CD4-positive, alpha-beta T cell treated with Interferon gamma for 1 hour (primary cell): ENCODE results near the gene RNPEPL1.
A peak's percentile ranks its signal among the peaks of the same experiment; 100 is the strongest.

ENCODE experiments used
- DNase-seq: peaks from one replicate; pipeline ENCODE4 v3.0.0-alpha.2; 2020

RNPEPL1 gene

DNA sequence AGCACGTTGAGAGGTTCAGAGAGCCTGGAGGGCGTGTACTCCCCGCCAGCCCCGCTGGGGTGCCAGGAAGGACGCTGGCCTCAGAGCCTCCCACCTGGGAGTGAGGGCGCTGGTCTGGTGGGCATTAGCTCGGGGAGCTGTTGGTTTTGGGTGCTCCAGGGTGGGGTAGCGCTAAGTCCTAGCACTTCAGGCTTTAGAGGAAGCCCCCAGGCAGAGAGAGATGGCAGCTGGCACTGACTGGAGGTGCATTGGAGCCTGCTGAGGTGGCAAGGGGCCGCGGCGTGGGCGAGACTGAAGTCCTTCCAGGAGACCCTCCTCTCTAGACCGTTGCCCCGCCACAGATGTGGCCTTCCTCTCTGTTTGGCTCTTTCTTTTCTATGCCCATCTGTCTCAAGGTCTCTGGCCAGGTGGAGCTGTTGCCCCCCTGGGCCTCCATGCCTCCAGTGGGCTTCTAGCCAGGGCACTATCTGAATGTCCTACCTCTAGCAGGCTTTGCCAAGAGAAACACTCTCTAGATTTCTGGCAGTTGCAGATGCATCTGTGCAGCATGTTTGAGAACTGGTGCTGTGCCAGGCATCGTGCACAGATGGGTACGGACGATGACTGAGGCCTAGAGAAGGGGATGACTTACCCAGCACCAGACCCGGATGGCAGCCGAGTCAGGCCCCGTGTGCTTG lies 24.9 kb downstream of the RNPEPL1 start:
- no peak for DNase-seq

DNA sequence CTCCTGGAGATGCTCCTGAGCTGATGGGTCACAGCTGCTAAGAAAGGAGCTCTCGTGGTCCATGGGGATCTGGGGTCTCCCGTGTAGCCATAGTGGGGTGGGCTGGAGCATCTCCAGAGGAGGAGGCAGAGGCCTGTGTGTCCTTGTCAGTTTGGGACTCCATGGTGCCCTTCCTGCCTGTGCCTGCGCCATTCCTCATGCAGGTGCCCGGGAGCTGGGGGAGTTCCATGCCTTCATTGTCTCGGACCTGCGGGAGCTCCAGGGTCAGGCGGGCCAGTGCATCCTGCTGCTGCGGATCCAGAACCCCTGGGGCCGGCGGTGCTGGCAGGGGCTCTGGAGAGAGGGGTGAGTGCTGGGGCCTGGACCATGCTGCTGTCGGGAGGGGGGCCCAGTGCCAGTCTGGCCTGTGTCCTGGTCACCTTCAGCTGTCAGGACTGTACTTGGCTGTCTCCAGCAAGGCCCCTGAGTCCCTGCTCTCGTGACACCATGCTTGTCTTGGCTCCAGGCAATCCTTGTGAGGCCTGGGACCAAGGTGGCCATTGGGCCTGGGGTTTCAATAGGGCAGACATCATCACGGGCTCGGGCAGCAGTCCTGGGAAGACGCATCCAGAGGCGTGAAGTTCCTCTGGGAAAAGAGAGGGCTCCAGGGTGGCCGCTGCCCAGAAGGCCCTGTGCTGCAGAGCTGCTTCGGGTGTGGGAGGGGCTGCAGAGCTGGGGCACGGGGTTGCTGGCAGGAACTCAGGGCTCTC lies 25.6 kb downstream of the RNPEPL1 start:
- DNase-seq: no peak

DNA sequence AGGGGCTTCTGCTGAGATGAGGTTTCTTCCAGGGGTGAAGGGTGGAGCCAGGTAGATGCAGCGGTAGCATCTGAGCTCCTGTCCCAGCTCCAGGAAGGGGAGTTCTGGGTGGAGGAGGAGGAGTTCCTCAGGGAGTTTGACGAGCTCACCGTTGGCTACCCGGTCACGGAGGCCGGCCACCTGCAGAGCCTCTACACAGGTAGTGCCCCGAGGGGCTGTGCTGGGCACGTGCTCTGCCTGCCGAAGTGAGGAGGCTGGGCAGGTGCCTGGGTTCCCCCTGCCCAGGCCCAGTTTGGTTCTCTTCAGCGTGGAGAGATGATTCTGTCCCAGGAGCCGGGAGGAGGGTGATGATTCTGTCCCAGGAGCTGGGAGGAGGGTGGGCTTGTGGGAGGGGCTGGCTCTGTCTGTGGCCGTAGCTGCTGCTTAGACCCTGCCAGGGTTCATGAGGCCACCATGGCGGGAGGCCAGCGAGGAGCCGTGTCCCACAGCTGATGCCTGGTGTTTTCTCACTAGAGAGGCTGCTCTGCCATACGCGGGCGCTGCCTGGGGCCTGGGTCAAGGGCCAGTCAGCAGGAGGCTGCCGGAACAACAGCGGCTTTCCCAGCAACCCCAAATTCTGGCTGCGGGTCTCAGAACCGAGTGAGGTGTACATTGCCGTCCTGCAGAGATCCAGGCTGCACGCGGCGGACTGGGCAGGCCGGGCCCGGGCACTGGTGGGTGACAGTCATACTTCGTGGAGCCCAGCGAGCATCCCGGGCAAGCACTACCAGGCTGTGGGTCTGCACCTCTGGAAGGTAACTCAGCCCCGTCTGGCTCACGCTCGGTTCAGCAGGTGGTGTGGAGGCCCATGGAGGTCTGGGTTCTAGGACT lies 26.5 kb downstream of the RNPEPL1 start:
- DNase-seq: no peak

DNA sequence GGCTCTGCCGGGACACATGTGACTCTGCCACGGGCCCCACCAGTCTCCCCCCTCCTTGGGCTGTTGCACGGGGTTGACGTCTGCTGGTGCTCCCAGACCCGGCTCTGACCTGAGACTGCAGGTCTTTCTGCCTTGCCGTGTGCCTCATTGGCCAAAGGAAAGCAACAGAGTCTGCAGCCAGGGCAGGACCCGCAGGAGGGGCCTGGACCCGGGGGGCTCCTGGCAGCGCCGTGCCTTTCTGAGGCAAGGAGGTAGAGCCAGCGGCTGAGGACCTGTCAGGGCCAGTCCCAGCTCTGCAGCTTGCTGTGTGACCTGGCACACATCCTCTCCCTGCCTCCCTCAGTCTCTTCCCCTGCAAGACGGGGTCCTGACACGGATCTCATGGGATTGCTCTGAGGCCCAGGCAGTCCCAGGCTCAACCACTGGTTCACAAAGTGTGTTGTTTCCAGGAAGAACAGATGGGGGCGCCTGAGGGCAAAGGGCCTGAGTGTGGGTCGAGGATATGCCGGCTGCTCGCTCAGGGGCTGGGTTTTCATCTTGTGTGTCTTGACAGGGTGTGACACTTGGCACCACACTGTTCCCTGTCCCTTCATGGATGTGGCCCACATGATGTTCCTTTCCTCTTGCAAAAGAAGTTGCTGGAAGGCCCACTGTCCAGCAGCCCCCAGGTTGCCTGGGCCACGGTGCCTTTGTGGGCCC lies 27.2 kb downstream of the RNPEPL1 start:
- DNase-seq: no peak

DNA sequence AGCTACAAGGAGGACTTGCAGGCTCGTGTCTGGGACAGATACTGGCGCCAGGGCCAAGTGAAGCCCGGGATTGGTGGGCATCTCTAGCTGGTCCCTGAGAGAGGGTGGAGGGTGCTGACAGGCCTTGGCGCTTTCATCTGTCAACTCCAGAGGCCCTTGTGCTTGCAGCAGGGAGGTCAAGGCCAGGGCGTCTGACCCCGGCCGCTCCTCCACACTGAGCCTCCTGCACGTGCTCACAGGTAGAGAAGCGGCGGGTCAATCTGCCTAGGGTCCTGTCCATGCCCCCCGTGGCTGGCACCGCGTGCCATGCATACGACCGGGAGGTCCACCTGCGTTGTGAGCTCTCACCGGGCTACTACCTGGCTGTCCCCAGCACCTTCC lies 27.8 kb downstream of the RNPEPL1 start:
- DNase-seq: no peak

DNA sequence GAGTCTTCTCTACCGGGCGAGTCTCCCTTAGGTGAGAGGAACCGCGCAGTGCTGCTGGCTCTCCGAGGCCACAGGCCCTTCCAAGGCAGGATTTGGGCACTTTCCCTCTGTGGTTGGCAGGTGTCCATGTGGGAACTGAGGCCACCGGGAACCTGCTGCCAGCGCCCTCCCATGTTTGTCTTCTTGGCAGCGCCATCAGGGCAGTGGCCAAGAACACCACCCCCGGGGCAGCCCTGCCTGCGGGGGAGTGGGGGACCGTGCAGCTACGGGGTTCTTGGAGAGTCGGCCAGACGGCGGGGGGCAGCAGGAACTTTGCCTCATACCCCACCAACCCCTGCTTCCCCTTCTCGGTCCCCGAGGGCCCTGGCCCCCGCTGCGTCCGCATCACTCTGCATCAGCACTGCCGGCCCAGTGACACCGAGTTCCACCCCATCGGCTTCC lies 28.2 kb downstream of the RNPEPL1 start:
- no peak for DNase-seq

DNA sequence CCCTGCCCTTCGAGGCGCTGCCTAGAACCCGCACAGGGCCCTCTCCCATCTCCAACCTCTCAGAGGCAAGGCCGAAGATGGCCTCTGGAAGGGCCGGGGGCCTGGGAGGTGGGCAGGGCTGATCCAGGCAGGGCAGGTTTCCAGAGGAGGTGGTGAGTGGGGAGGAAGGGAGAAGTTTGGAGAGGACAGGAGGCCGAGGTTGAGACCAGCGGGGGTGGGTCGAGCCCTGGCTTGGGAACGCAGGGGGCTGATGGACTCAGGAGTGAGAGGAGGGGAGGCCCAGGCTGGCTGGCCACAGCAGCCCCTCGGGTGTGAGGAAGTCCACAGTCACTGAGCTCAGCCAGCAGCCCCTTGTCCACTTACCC lies 28.8 kb downstream of the RNPEPL1 start:
- DNase-seq: no peak

DNA sequence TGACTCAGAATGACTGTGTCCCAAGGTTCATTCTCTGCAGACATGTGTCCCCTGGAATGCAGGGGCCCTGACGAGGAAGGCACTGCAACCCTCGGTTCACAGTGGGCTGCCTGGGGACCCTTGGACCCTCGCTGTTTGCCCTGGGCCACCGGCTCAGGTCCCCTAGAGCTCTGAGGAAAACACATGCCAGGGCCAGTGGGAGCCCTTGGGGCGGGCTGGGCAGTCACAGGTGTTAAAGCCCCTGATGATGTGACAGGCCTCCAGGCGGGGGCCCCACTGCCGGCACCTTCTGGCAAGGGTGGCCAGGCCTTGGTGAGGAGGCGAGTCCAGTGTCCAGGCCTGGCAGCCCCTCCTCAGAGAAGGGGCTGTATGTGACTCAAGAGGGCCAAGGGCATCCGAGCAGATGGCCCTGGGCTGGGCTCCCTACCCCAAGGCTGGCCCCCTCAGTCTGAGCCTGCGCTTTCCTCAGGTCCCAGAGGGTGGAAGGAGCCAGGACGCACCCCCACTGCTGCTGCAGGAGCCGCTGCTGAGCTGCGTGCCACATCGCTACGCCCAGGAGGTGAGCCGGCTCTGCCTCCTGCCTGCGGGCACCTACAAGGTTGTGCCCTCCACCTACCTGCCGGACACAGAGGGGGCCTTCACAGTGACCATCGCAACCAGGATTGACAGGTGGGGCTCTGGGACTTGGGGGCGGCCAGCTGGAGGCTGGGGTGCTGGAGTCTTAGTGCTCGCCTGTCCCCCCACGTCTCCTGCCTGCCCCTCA lies 29.3 kb downstream of the RNPEPL1 start:
- no peak for DNase-seq

DNA sequence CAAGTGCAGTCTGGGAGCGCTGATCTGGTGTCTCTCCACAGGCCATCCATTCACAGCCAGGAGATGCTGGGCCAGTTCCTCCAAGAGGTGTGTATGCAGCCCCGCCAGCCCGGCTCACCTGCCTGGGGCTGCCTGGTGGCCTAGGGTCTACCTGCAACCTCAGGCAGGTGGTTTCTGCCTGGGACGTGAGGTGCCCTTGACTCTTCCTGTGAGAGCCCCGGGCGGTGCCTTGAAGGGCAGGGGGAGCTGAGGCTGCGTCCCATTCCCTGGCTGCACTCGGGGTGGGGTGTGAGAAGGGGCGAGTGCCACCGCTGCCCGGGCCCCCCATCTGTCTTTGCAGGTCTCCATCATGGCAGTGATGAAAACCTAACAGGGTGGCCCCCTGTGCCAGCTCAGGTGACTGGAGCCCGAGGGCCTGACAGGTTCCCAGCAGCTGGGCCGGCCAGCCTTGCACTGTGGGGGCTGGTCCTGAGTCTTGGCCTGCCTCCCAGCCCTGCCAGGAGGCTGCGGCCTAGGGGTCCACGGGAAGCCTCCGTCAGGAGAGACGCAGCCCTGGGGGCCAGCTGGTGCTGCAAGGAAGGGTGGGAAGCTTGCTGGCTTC lies 30.1 kb downstream of the RNPEPL1 start:
- DNase-seq: no peak

DNA sequence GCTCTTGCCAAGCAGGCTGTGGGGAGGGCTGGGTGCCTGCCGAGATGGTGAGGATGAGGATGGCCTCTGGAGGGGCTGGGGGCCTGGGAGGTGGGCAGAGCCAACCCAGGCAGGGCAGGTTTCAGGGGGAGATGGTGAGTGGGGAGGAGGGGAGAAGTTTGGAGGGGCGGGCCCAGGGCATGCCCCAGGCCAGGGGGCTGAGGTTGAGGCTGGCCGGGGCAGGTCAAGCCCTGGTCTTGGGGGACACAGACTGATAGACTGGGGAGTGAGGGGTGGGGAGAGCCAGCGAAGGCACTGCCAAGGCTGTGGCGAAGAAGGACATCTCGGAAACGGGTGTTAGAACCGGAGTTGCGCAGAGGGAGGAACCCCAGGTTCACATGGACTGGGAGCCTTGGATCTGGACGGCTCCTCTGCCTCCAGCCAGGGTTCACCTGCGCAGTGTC lies 30.9 kb downstream of the RNPEPL1 start:
- no peak for DNase-seq

DNA sequence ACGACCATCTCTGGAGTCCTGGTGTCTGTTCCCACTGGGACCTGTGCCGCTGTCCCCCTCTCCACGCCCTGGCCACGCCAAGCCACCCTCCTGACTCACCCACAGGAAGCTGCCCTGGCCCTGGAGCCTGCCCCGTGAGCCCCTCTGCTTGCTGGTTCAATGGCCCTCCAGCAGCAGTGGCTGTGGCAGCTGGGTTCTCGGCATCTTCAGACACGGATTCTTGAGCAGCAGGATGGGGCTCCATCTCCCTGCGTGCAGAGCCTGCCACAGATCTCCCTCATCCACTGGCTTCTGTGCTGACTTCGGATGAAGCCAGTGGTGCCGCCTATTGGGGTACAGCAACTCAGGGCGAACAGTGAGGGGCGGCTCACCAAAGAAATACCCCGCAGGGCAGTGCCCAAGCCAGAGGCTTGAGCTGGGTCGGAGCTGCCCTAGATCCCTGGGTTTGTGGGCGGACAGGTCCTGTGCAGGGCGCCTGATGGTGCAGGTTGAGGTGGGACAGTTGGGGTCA lies 32.2 kb downstream of the RNPEPL1 start:
- DNase-seq: no peak

DNA sequence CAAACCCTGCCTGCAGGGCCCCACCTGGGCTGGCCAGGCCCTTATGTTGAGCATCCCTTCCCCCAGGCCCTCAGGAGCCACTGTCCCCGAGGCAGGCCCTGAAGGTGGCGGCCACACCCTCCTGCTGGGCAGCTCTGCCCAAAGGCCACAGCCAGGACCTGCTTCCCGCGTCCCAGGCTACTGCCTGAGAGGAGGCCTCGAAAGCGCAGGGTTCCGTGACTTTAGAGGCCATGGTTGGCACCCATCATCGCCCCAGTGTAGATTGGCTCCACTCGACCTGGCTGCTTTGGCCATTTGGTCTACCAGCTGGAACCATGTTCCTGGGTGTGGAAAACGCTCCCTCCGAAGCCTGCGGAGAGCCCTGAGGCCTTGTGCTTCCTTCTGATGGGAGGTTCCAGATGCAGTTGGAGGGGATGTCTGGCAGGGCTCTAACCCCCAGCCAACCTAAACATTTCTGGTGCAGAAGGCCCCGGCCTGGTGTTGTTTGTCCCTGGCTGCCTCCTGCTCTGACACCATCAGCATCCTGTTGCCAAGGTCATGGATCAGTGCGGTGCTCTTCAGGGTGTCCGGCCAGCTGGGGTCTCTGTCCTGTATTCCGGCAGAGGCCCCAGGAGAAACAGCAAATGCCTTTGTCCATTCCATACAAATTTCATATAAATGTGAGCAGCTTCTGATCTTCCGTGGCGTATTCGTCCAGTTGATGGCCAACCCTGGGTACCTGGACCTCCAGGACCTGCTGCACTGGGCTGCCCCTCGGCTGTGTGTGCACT lies 33.0 kb downstream of the RNPEPL1 start:
- DNase-seq: no peak

DNA sequence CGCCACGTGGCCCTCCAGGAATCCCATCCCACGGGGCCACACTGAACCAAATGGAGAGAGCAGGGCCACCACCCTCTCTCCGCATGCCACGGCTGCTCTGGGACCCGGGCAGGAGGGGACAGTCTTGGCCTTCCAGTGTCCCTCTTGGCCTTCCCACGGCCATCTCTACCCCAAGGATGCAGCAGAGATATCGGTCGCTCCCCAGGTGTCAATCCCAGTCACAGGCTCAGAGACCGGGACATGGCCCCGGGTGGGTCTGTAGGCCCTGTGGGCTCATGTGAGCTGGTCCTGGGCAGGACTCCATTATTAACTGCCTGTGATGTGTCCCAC lies 33.5 kb downstream of the RNPEPL1 start:
- DNase-seq: no peak

DNA sequence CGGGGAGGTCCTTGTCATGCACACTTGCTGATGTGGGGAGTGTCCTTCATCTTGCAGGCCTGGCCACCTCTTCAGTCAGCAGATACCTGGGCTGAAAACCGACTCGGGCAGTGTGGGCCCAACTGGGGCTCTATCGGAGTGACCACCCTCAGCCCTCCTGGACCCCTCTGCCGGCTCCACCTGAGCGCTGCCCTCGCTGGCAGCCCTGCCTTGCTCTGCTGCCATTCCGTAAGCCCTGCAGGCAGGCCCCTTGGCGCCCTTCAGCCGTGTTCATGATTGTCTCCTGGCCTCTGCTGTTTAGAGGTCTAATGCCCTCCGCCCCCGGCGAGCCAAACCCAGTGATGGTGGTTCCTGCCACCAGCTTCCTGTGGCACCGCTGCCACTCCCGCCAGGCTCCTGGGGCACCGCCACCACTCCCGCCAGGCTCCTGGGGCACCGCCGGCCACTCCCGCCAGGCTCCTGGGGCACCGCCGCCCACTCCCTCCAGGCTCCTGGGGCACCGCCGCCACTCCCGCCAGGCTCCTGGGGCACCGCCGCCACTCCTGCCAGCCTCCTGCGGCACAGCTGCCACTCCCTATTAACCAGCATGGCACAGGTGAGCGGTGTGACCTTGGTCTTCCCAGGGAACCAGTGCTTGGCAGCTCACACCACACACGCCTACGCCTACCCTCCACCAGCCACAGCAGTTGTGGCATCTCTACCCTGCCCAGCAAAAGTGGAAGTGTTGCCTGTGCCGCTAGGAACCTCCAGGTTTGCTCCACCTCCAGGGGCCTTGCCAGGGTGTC lies 34.2 kb downstream of the RNPEPL1 start:
- DNase-seq: no peak

DNA sequence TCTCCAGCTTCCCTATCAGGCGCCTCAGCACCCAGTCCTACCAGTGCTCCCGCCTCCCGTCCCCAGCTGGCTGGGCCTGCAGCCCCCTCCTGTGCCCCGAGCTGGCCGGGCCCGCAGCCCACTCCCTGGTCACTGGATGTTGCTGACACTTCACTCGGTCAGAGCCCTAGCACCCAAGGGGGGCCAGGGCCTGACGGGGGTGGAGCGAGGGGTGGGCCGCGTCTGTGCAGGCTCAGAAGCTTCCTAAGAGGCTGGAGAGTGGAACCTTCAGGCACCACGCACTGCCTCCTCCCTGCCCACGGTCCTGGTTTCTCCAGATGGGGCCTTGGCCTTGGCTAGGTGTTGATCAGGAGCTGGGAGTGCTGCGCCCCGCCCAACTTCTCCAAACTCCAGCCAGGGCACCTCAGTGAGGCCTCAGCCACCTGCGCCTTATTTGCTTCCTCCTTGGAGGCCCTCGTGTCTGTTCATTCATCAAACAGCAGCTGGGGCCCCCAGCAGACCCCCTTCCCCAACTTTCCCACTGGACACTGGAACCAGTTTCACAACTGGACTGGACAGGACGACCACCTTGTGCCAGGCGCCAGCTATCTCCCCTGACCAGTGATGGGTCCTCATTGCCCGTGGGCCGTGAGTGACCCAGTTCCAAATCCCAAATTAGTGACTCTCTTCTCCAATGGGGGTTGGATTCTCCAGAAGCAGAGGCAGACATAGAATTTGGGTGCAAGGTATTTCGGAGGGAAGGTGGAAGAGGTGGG lies 35.0 kb downstream of the RNPEPL1 start:
- no peak for DNase-seq

DNA sequence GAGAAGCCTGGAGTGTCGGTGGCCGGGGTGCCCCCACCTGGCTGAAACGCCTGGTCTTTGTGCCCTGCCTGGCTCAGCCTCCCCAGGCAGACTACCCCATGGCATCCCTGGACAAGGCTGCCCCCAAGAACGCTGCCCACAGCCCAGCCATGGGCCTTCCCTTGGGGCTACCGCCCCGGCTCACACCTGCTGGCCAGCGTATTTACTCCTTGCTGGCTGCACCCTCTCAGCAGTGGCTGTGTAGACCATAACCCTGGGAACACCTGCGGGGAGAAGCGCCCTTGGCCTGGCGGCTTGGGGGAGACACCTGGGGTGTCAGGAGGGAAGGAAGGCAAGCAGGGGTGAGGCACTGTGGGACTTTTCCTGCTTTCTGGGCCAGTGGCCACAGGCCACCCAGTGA lies 35.6 kb downstream of the RNPEPL1 start:
- no peak for DNase-seq

DNA sequence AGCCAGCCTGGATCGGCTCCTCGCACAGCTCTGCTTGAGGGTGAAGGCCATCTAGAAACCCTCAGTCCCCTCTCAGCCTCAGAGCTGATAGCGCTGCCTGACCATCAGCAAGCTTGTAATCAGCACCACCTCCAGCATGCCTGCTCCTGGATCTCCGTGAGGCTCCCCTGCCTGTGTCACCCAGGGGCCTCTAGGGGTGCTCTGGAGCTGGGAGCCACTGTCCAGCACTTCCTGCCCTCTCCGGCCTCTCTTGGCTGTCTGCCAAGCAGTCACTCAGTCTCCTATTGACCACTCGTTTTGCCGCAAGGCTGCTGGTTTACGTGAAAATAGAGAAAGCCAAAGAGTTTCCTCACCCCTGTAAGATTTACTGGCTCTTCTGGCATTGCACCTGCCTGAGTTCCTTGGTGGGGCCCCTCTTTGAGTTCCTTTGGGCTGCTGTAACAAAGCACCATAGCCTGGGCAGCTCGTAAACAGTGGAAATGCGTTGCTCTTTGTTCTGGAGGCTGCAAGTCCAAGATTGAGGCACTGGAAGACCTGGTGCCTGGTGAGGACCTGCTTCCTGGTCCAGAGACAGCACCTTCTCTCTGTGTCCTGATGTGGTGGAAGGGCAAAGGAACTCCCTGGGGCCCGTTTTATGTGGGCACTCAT lies 36.1 kb downstream of the RNPEPL1 start:
- DNase-seq: peak; percentile 41

DNA sequence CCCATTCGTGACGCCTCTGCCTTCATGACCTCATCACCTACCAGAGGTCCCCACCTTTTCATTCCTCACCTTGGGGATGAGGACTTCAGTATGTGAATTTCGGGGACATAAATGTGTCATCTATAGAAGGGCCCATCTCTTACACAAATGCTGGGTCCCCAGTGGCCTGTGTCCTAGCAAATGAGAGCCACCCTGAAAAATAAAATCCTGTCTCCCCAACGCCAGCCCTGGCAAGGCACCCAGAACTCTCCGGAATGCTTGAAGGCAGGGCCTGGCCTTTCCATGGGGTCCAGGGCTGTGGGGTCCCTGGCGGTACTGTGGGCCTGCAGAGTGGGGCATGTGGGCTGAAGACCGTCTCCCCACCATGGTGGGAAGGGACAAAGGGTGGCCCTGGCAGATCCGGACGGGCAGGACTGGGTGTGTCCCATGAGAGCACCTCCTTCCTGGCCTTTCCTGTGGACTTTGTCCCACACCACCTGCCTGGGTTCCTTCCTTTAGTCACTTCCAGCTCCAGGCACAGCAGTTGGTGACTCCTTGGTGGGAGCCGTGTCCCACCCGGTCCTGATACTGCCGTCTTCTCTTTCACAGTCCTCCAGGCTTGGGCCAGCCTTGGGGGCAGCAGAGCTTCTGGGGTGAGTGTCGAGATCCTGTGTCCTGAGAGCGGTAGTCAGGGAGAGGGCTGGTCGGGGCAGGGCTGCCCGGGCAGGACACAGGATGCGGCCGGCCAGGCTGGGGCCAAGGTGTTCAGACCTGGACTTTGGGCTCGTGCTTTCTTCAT lies 36.8 kb downstream of the RNPEPL1 start:
- DNase-seq: no peak
